Cardiac fibroblast (primary cell): ENCODE measurements around the gene H2BK1.

Experiments
- DNase-seq, 2 donors: peaks; one replicate each; pipeline versions ENCODE4 v3.0.0 to v3.0.0-alpha.2; 2010; ENCODE audit warnings: low read depth in 2 of 2
- H3K4me3 ChIP-seq, 2 donors: replicated peaks in 1 of 2; 1 replicate in 1 of 2; 2 replicates in 1 of 2; pipeline ENCODE4 v1.5.1; 2011; ENCODE audit warnings: low read depth in 2 of 2, low read length in 2 of 2, mild to moderate bottlenecking in 2 of 2, moderate library complexity in 1 of 2
- TF ChIP-seq, protein P1 (sequence below): IDR thresholded peaks from one replicate; pipeline ENCODE4 v1.5.1; 2011; ENCODE audit warnings: low read depth, mild to moderate bottlenecking, low read length, inconsistent platforms

H2BK1 gene

DNA sequence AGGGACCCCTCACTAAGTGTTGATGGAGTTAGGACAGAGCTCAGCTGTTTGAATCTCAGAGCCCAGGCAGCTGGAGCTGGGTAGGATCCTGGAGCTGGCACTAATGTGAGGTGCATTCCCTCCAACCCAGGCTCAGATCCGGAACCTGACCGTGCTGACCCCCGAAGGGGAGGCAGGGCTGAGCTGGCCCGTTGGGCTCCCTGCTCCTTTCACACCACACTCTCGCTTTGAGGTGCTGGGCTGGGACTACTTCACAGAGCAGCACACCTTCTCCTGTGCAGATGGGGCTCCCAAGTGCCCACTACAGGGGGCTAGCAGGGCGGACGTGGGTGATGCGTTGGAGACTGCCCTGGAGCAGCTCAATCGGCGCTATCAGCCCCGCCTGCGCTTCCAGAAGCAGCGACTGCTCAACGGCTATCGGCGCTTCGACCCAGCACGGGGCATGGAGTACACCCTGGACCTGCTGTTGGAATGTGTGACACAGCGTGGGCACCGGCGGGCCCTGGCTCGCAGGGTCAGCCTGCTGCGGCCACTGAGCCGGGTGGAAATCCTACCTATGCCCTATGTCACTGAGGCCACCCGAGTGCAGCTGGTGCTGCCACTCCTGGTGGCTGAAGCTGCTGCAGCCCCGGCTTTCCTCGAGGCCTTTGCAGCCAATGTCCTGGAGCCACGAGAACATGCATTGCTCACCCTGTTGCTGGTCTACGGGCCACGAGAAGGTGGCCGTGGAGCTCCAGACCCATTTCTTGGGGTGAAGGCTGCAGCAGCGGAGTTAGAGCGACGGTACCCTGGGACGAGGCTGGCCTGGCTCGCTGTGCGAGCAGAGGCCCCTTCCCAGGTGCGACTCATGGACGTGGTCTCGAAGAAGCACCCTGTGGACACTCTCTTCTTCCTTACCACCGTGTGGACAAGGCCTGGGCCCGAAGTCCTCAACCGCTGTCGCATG is 27.2 kb upstream of the H2BK1 start:
- no peak overlapping the region for H3K4me3 ChIP-seq
- TF ChIP-seq, protein P1, sequence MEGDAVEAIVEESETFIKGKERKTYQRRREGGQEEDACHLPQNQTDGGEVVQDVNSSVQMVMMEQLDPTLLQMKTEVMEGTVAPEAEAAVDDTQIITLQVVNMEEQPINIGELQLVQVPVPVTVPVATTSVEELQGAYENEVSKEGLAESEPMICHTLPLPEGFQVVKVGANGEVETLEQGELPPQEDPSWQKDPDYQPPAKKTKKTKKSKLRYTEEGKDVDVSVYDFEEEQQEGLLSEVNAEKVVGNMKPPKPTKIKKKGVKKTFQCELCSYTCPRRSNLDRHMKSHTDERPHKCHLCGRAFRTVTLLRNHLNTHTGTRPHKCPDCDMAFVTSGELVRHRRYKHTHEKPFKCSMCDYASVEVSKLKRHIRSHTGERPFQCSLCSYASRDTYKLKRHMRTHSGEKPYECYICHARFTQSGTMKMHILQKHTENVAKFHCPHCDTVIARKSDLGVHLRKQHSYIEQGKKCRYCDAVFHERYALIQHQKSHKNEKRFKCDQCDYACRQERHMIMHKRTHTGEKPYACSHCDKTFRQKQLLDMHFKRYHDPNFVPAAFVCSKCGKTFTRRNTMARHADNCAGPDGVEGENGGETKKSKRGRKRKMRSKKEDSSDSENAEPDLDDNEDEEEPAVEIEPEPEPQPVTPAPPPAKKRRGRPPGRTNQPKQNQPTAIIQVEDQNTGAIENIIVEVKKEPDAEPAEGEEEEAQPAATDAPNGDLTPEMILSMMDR = no peak
- DNase-seq = no peak

DNA sequence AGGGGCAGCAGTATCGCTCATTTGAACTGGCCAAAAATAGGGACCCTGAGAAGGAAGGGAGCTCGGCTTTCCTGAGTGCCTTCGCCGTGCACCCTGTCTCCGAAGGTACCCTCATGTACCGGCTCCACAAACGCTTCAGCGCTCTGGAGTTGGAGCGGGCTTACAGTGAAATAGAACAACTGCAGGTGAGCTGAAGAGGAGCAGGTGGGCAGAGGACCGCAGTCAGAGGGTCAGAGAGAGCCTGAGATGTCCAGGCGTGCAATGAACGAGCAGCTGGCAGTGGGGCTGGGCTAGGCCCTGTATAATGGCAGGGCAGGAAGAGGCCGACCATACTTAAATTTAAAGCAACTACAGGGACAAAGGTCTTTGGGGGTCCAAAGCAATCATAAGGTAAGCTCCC is 26.1 kb upstream of the H2BK1 start:
- no peak overlapping the region for H3K4me3 ChIP-seq
- TF ChIP-seq, protein P1 = no peak
- DNase-seq = no peak

DNA sequence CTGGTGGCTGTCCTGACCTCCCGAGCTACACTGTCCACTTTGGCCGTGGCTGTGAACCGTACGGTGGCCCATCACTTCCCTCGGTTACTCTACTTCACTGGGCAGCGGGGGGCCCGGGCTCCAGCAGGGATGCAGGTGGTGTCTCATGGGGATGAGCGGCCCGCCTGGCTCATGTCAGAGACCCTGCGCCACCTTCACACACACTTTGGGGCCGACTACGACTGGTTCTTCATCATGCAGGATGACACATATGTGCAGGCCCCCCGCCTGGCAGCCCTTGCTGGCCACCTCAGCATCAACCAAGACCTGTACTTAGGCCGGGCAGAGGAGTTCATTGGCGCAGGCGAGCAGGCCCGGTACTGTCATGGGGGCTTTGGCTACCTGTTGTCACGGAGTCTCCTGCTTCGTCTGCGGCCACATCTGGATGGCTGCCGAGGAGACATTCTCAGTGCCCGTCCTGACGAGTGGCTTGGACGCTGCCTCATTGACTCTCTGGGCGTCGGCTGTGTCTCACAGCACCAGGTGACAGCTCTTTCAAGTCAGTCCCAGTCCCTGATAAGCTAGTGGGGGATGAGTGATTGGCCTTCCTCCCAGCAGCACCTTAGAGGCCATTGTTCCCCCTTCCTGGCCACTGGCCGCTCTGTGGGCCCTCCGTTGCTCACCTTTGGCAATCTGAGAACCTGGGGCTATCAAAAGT is 25.0 kb upstream of the H2BK1 start:
- H3K4me3 ChIP-seq = no peak overlapping the region
- TF ChIP-seq, protein P1 = no peak
- DNase-seq = no peak

DNA sequence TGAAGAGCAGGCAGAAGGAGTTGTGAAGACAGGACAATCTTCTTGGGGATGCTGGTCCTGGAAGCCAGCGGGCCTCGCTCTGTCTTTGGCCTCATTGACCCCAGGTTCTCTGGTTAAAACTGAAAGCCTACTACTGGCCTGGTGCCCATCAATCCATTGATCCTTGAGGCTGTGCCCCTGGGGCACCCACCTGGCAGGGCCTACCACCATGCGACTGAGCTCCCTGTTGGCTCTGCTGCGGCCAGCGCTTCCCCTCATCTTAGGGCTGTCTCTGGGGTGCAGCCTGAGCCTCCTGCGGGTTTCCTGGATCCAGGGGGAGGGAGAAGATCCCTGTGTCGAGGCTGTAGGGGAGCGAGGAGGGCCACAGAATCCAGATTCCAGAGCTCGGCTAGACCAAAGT is 23.5 kb upstream of the H2BK1 start:
- H3K4me3 ChIP-seq = peak overlapping the region; percentile 96 to 99
- DNase-seq = no peak
- TF ChIP-seq, protein P1 = no peak

DNA sequence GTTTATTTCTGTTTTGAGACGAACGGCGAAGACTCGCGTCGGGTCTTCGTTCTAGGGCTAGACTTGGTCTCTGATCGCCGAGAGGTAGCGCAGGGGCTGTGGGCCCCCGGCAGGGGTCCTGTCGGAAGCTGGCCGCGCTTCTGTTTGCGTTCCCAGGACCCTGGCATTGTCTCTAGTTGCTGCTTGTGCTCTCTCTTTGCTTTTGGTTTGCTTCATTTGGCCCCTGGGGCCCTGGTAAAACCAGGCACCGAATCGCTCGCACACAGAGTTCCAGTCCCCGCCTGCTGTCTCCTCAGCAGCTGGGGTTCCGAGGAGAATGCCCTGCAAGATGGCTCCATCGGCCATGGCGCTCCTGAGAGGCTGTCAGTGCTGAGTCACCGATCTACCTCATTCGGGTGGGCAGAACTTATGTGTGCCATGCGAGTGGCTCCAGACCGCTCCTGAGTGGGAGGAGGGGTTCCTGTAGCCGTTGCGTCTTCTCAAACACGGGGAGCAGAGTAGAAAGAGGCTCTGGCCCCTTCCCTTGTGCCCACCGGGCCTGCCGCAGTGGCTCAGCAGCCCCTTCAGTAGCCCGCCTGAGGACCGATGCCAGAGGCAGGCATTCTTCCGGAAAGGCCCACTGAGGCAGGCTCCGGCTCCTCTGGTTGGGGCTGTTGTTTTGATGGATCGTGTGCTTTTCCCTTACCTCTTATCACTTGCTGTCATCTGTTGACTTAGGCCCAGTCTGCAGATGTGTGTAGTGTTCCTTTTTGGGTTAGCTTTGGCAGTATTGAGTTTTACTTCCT is 22.8 kb upstream of the H2BK1 start:
- DNase-seq = peak; percentile 79 to 85
- peak overlapping the region; percentile 96 to 99 for H3K4me3 ChIP-seq
- TF ChIP-seq, protein P1 = no peak

DNA sequence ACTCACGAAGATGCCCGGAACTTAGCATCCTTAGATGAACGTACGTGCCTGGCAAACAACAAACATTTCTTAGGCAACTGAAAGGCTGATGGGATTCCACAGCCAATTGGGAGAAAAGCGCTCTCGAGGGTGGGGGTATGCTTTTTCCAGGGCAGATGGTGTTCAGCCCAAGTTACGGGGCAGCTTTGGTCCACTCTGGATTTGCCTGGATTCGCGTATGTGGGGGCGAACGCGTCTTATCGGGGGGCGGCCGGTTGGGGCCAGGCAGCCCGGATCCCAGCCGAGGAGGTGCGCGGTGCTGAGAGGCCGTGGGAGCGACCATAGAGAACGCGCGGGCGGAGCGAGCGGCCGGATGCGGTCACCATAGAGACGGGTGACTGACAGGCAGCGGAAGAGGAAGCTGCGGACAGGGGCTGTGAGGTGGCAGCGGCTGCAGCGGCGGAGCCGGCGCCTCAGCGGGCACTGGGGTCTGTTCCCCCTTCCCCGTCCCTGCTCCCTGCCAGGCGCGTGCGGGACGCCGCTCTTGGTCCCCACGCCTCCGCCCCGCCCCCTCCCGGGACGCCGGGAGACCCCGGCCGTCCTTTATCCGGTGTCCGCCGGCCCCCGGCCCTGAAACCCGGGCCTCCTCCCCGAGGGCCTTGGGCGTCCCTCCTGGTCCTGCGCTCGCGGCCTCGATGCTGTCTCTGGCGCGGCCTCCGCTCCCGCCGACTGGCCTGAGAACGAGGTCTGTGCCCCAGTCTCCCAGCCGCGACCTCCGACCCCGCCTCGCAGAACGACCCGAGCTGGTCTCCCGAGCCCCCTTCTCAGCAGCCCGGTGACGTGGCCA is 22.0 kb upstream of the H2BK1 start, which contains the start of gene CHPF2:
Gene CHPF2, plus strand, starts transcription at position 393 of the 826 bp plus-strand sequence. CDS start 1,529 bp downstream, outside the sequence.
- TF ChIP-seq, protein P1 = no peak

More for the DNA sequence above, 22.0 kb upstream of the H2BK1 start, which contains the start of gene CHPF2:
- H3K4me3 ChIP-seq = peak within 1 kb of the TSS; percentile 96 to 99
- DNase-seq = peak; percentile 87 to 88
